GM12874 (cell line): ENCODE results near the gene GALNT16.

ENCODE experiments used
- CTCF ChIP-seq: IDR thresholded peaks from 2 replicates; pipeline ENCODE4 v1.5.1; 2011; ENCODE audit warnings: low read depth, mild to moderate bottlenecking, control low read depth, low read length, moderate library complexity; ENCODE audit not compliant: insufficient read depth

The GALNT16 gene

DNA sequence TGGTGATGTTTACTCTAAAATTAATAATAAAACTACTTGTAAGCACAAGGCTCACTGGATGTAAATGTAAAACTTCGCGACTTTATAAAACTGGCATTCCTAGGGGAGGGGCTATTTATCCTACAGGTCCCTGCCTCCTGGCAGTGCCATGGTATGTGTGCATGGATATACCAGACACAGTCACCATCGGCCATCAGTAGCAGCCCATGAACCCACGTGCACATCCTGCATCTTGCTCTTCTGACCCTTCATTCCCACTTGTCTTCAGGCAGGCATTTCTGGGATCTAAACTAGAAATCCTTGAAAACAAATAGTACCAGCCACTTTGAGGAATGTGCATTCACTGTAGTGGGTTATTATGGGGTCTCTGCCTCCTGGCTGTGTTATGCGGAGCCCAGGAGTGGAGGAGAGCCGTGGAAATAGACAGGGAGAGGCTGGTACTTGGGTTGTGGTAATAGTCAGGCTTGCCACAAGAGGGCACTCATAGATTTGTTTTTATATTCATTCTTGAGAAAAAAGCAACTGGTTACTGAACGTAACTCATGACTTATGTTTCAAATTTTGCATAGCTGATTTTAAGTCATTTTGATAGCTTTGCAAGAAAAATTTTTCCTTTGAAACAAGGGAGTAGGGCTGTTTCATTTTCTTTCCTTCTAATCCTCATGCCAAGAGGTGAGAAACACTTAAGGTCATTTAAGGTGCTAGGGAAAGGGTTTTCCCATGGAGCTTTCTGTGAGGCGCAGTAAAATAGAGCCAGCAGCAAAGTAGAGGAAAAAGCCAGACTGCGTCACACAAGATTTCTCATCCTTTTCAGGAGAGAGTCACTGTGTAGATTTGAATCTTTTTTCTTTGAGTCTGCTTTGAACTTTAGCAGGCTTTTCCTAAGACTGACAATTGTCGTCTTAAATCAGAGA, 17.4 kb upstream of the GALNT16 start:
- peak; percentile 51; the same call in 1 of the 2 replicates for TF ChIP-seq CTCF

GRCh38 chr14:69244946-69245345, 15.0 kb upstream of the GALNT16 start:
- TF ChIP-seq CTCF = no peak

GRCh38 chr14:69246331-69246730, 13.6 kb upstream of the GALNT16 start:
- no peak for TF ChIP-seq CTCF

GRCh38 chr14:69247676-69248440, 12.1 kb upstream of the GALNT16 start:
- TF ChIP-seq CTCF = no peak

- no peak for TF ChIP-seq CTCF
Measured at GRCh38 chr14:69249603-69250002, 10.4 kb upstream of the GALNT16 start.

- no peak for TF ChIP-seq CTCF
Measured at GRCh38 chr14:69252851-69253250, 7.1 kb upstream of the GALNT16 start.

DNA sequence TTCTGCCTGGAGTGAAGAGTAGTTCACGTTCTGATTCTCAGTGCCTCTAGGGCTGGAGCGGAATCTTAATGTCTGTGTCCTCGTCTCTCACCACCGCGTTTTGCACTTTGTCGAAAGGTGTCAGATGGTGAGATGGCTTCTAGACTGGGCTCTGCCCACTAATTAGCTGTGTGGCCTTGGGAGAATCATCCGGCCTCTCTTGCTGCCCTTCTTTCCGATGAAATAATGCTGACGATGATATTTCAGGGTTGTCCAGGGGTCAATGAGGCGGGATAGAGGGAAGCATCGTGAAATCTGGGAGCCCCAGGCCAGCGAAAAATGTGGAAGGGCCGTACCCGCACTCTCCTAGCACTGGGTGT, 811 bp upstream of the GALNT16 start:
- TF ChIP-seq CTCF = no peak
